Measurements from ENCODE around the gene ABCC1. TPM values are rescaled to one million over a fixed set of nuclear protein-coding genes. Genes with fewer than 3 reads are reported as not detected.

ABCC1 gene
- total RNA-seq, 1 experiment from 2014 or later, result 139 TPM

DNA sequence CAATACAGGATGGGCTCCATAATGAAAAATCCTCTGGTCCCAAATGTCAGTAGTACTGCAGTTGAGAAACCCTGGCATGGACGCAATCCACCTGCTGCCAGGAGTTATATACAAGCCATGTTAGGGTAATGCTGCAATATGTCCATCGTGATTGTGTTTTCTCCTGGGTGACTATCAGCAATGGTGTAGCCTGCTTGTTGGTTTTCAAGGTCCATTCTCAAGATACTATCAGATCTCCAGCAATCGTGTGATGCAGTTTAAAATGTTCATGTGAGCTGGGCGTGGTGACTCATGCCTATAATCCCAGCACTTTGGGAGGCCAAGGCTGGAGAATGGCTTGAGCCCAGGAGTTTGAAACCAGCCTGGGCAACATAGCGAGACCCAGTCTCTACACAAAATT lies 24.0 kb downstream of the ABCC1 start:
- TF ChIP-seq EZH2 (IDR thresholded peaks at IDR 0.05; ENCODE audit: low read depth), result no peak
- TF ChIP-seq, protein P1, sequence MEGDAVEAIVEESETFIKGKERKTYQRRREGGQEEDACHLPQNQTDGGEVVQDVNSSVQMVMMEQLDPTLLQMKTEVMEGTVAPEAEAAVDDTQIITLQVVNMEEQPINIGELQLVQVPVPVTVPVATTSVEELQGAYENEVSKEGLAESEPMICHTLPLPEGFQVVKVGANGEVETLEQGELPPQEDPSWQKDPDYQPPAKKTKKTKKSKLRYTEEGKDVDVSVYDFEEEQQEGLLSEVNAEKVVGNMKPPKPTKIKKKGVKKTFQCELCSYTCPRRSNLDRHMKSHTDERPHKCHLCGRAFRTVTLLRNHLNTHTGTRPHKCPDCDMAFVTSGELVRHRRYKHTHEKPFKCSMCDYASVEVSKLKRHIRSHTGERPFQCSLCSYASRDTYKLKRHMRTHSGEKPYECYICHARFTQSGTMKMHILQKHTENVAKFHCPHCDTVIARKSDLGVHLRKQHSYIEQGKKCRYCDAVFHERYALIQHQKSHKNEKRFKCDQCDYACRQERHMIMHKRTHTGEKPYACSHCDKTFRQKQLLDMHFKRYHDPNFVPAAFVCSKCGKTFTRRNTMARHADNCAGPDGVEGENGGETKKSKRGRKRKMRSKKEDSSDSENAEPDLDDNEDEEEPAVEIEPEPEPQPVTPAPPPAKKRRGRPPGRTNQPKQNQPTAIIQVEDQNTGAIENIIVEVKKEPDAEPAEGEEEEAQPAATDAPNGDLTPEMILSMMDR (conservative IDR thresholded peaks at IDR 0.05), result no peak
- Histone ChIP-seq H3K9me2 (ENCODE audit: insufficient read depth) (no peaks in the 10 kb centered on the region), H3K4me3 (no peak overlapping the region), H4K20me1 (ENCODE audit: insufficient read depth) (0 out of 2 replicates have a peak, but pooled peaks cover 2% of the 10 kb centered on the region), H3K9me3 (ENCODE audit: insufficient read depth, low read depth) (no peaks in the 10 kb centered on the region; the same call in 1 of the 2 replicates), H3F3A (ENCODE audit: insufficient read depth, low read depth) (peaks cover 25% of the 10 kb centered on the region), H3K27me3 (ENCODE audit: insufficient read depth, low read depth) (no peaks in the 10 kb centered on the region), H3K27ac (no peak overlapping the region), H3K79me2 (ENCODE audit: low read depth) (peaks cover 97% of the 10 kb centered on the region), H3K4me1 (replicated peaks; ENCODE audit: insufficient read depth) (0 out of 2 replicates have a peak, but pooled peaks cover 8% of the 10 kb centered on the region), H2AFZ (no peak overlapping the region), H3K4me2 (no peak overlapping the region), H3K36me3 (ENCODE audit: low read depth) (peaks cover 62% of the 10 kb centered on the region)
- POLR2A ChIA-PET (ENCODE audit: unreplicated experiment), result no interaction called here
- intact Hi-C loops (cut with micrococcal nuclease; ENCODE audit: unreplicated experiment), result no loop called here
- no peak for DNase-seq
- BruUV-seq (replicated peaks), result no TSS peak
- CTCF ChIA-PET, result no interaction called here

DNA sequence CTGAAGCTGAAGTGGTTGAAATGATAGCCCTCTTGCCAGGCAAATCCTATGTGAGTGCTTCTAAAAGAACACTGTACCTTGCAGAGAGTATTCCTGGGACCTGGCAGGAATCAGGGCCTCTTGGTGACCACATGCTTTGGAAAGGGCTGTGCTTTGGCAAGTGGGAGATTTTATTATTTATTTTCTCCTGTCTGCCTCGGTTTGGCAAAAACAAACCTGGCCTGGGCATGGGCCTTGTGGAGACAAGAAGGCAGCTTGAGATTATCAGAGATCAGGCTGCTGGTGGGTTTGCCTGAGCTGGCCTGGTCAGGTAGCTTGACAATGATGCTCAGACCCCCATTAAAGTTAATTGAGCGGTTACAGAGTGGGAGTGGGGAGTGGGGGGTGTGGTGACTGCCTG lies 24.6 kb downstream of the ABCC1 start:
- Histone ChIP-seq H3K4me1 (replicated peaks; ENCODE audit: insufficient read depth) (0 out of 2 replicates have a peak, but pooled peaks cover 6% of the 10 kb centered on the region), H3K4me3 (no peak overlapping the region), H3K79me2 (ENCODE audit: low read depth) (peaks cover 97% of the 10 kb centered on the region), H3K4me2 (no peak overlapping the region), H3K9me3 (ENCODE audit: insufficient read depth, low read depth) (peaks cover 1% of the 10 kb centered on the region; the same call in 1 of the 2 replicates), H3K27ac (no peak overlapping the region), H3K9me2 (ENCODE audit: insufficient read depth) (no peaks in the 10 kb centered on the region), H3K27me3 (ENCODE audit: insufficient read depth, low read depth) (no peaks in the 10 kb centered on the region), H3K36me3 (ENCODE audit: low read depth) (peaks cover 66% of the 10 kb centered on the region), H2AFZ (no peak overlapping the region), H3F3A (ENCODE audit: insufficient read depth, low read depth) (peaks cover 22% of the 10 kb centered on the region), H4K20me1 (ENCODE audit: insufficient read depth) (0 out of 2 replicates have a peak, but pooled peaks cover 2% of the 10 kb centered on the region)
- CTCF ChIA-PET, result interaction anchor here (0.5 kb wide), 1 partner anchor 17 kb away, joined by 3 read pairs; no protein-coding TSS in a partner anchor
- POLR2A ChIA-PET (ENCODE audit: unreplicated experiment), result no interaction called here
- DNase-seq, result no peak
- TF ChIP-seq, protein P1 (conservative IDR thresholded peaks at IDR 0.05), result no peak
- TF ChIP-seq EZH2 (IDR thresholded peaks at IDR 0.05; ENCODE audit: low read depth), result no peak
- BruUV-seq (replicated peaks), result no TSS peak
- intact Hi-C loops (cut with micrococcal nuclease; ENCODE audit: unreplicated experiment), result no loop called here

DNA sequence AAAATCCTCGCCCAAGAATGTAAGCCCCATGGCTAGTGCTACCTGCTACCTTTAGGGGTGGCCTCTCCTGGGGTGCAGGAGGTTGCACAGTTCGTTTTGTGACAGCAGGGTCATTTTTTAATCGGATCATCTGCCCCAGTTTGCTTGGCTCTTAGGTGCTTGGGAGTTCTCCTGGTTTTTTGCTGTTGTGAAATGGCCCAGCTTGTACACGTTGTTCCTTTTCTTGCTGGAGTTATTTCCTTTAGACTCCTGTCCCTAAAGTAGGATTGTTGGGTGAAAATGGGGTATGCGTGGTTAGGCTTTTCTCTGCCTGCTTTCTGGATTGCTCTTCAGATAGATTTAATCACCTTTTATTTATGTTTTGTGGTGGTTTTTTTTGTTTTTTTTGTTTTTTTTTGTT lies 25.8 kb downstream of the ABCC1 start:
- no TSS peak for BruUV-seq (replicated peaks)
- Histone ChIP-seq H3F3A (ENCODE audit: insufficient read depth, low read depth) (peaks cover 29% of the 10 kb centered on the region; the same call in 1 of the 2 replicates), H3K4me1 (replicated peaks; ENCODE audit: insufficient read depth) (0 out of 2 replicates have a peak, but pooled peaks cover 6% of the 10 kb centered on the region), H3K4me3 (no peak overlapping the region), H3K27me3 (ENCODE audit: insufficient read depth, low read depth) (no peaks in the 10 kb centered on the region), H3K36me3 (ENCODE audit: low read depth) (peaks cover 66% of the 10 kb centered on the region), H3K4me2 (no peak overlapping the region), H3K79me2 (ENCODE audit: low read depth) (peaks cover 97% of the 10 kb centered on the region), H3K9me2 (ENCODE audit: insufficient read depth) (no peaks in the 10 kb centered on the region), H3K9me3 (ENCODE audit: insufficient read depth, low read depth) (peaks cover 11% of the 10 kb centered on the region), H2AFZ (no peak overlapping the region), H4K20me1 (ENCODE audit: insufficient read depth) (0 out of 2 replicates have a peak, but pooled peaks cover 2% of the 10 kb centered on the region), H3K27ac (no peak overlapping the region)
- DNase-seq, result no peak
- POLR2A ChIA-PET (ENCODE audit: unreplicated experiment), result no interaction called here
- CTCF ChIA-PET, result no interaction called here
- intact Hi-C loops (cut with micrococcal nuclease; ENCODE audit: unreplicated experiment), result no loop called here
- TF ChIP-seq EZH2 (IDR thresholded peaks at IDR 0.05; ENCODE audit: low read depth), result no peak
- TF ChIP-seq, protein P1 (conservative IDR thresholded peaks at IDR 0.05), result no peak
